HFF-Myc (cell line): ENCODE measurements around the gene IDH2.

Source experiments
- DNase-seq: peaks from one replicate; pipeline ENCODE4 v3.0.0-alpha.2; 2011; ENCODE audit warnings: low read depth; ENCODE audit errors: extremely low read depth
- H3K4me3 ChIP-seq: replicated peaks from 2 replicates; pipeline ENCODE4 v1.5.1; 2011; ENCODE audit warnings: low read depth, mild to moderate bottlenecking, control low read depth, low read length
- CTCF ChIP-seq: IDR thresholded peaks from 2 replicates; pipeline ENCODE4 v1.5.1; 2012; ENCODE audit warnings: mild to moderate bottlenecking, low read depth, low read length, control low read depth; ENCODE audit errors: missing control alignments

The IDH2 gene

GRCh38 chr15:90058308-90058707 lies 44.0 kb downstream of the IDH2 start:
- no peak overlapping the region for H3K4me3 ChIP-seq
- no peak for DNase-seq
- no peak for TF ChIP-seq CTCF

- no peak for TF ChIP-seq CTCF
- no peak overlapping the region for H3K4me3 ChIP-seq
- no peak for DNase-seq
Measured at GRCh38 chr15:90056529-90056928, 45.7 kb downstream of the IDH2 start.

- TF ChIP-seq CTCF: no peak
- no peak overlapping the region for H3K4me3 ChIP-seq
- DNase-seq: no peak
Measured at GRCh38 chr15:90055182-90055581, 47.1 kb downstream of the IDH2 start.

- TF ChIP-seq CTCF: no peak
- H3K4me3 ChIP-seq: no peak overlapping the region
- no peak for DNase-seq
Measured at GRCh38 chr15:90054618-90055097, 47.6 kb downstream of the IDH2 start.

GRCh38 chr15:90053685-90054466 lies 48.4 kb downstream of the IDH2 start:
- no peak overlapping the region for H3K4me3 ChIP-seq
- no peak for TF ChIP-seq CTCF
- no peak for DNase-seq

GRCh38 chr15:90051874-90052273 lies 50.4 kb downstream of the IDH2 start:
- TF ChIP-seq CTCF: no peak
- no peak for DNase-seq
- H3K4me3 ChIP-seq: no peak overlapping the region
